Muscle of leg (tissue), 11 donors: ENCODE measurements around the gene RUFY3. TPM values are rescaled to one million over a fixed set of nuclear protein-coding genes. Genes with fewer than 3 reads are reported as not detected.
A peak's percentile ranks its signal among the peaks of the same experiment; 100 is the strongest.
"Not testable (repeated sequence)": the region's sequence is repeated elsewhere in the genome, so short reads cannot be mapped to it uniquely, and the experiment has no call there.

Experiments
- DNase-seq: peaks from one replicate; pipeline ENCODE4 v3.0.0; 2013
- H3K27ac ChIP-seq: one replicate; pipeline ENCODE4 v1.5.1; 2013; ENCODE audit warnings: mild to moderate bottlenecking, low read length, control low read depth
- H3K27me3 ChIP-seq: one replicate; pipeline ENCODE4 v1.6.1; 2013; ENCODE audit warnings: low read length; ENCODE audit not compliant: control insufficient read depth, insufficient read depth
- H3K36me3 ChIP-seq: one replicate; pipeline ENCODE4 v1.6.1; 2013; ENCODE audit warnings: low read length; ENCODE audit not compliant: control insufficient read depth, insufficient read depth
- H3K4me1 ChIP-seq: one replicate; pipeline ENCODE4 v1.6.1; 2013; ENCODE audit warnings: low read length; ENCODE audit not compliant: control insufficient read depth, insufficient read depth
- H3K4me3 ChIP-seq: one replicate; pipeline ENCODE4 v1.5.1; 2013; ENCODE audit warnings: low read length, control low read depth
- H3K9me3 ChIP-seq: replicated peaks from 2 replicates; pipeline ENCODE4 v1.6.1; 2013; ENCODE audit warnings: low read depth, low read length; ENCODE audit not compliant: control insufficient read depth
- WGBS: methylation state at CpG from one replicate; pipeline ENCODE4 v1.1.5; 2013; ENCODE audit warnings: missing lambda C conversion rate; ENCODE audit not compliant: insufficient coverage; 5-methylcytosine and 5-hydroxymethylcytosine counted together
- polyA plus RNA-seq, 8 donors: library from polyadenylated mRNA; unstranded; fragments of 120-200 nt; gene quantifications; one replicate each; pipeline versions ENCODE4 v1.2.1 to v1.2.3, GENCODE V29; 2013; ENCODE audit warnings: inconsistent platforms in 1 of 8, low replicate concordance in 1 of 8; ENCODE audit not compliant: insufficient read length in 8 of 8, insufficient read depth in 1 of 8
- total RNA-seq: library from RNA; stranded (reverse); fragments of 120-200 nt; gene quantifications from one replicate; pipeline ENCODE4 v1.2.4, GENCODE V29; 2013

The RUFY3 gene
- total and polyA plus RNA-seq, 9 donors = 47.7 to 102 (median 70.2) TPM

DNA sequence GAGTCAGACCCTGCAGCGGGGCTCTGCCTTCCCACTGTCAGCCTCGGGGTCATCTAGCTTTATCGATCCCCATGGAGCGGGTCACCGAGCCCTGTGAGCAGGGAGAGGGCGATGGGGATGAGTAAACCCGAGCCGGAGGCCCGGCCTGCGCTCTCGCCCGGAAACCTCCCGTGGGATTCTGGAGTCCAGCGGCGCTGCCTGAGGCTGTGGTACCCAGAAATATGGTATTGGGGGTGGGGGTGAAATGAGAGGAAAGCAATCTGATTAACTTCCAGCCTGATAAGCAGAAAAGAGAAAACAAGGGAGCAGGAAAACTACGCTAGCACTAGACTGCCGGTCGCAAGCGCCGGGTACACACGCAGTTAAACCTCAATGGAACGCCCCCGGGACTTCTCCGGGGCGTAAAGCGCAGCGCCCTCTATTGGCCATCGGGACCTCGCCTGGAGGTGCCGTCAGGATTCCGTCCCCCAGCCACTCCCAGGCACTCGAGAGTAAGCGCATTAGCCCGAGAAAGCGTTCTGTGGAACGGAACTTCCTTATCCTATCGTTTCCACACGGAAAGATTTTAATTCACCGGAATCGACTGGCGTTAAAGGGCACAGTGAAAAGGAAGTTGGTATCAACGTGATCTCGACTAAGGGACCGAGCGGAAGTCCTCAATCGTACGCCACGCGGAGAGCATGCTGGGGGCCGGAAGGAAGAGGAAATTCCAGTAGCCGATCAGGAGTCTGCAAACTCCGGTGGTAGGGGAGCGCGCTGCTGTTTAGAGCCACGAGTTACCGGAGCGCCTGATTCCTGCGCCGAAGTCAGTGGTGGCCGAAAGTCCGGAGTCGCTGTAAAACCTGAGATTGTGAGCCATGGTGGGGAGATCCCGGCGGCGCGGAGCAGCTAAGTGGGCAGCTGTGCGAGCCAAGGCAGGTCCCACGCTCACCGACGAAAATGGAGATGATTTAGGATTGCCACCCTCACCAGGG is 33.7 kb upstream of the RUFY3 start, which contains the start of gene UTP3:
TSS of gene UTP3 (plus strand) at position 712 of the 974 bp plus-strand sequence. CDS start at position 858, 146 bp downstream.
- DNase-seq = peak; percentile 100
- H3K27ac ChIP-seq = peak within 1 kb of the TSS; percentile 96
- H3K36me3 ChIP-seq = peaks cover 6% of the 10 kb centered on the region
- H3K4me1 ChIP-seq = peaks cover 10% of the 10 kb centered on the region
- H3K9me3 ChIP-seq = no peaks in the 10 kb centered on the region
- no peaks in the 10 kb centered on the region for H3K27me3 ChIP-seq
- WGBS = under 1% methylated on average over 49 of the region's 70 CpGs
- peak within 1 kb of the TSS; percentile 87 for H3K4me3 ChIP-seq

GRCh38 chr4:70688795-70689231 is 33.0 kb upstream of the RUFY3 start:
- DNase-seq = no peak
- H3K4me1 ChIP-seq = peaks cover 10% of the 10 kb centered on the region
- WGBS = under 1% methylated on average over 19 of the region's 19 CpGs
- no peaks in the 10 kb centered on the region for H3K9me3 ChIP-seq
- H3K36me3 ChIP-seq = peaks cover 6% of the 10 kb centered on the region
- peak overlapping the region; percentile 87 for H3K4me3 ChIP-seq
- no peaks in the 10 kb centered on the region for H3K27me3 ChIP-seq
- peak overlapping the region; percentile 96 for H3K27ac ChIP-seq

GRCh38 chr4:70691661-70692060 is 30.1 kb upstream of the RUFY3 start:
- H3K27ac ChIP-seq = no peak overlapping the region
- H3K9me3 ChIP-seq = no peaks in the 10 kb centered on the region
- no peaks in the 10 kb centered on the region for H3K27me3 ChIP-seq
- no peak overlapping the region for H3K4me3 ChIP-seq
- peaks cover 10% of the 10 kb centered on the region for H3K4me1 ChIP-seq
- no CpG with 5 or more reads among the region's 1 CpG for WGBS
- H3K36me3 ChIP-seq = peaks cover 6% of the 10 kb centered on the region
- peak; percentile 16 for DNase-seq

GRCh38 chr4:70694633-70695032 is 27.1 kb upstream of the RUFY3 start:
- WGBS = 100% methylated on average over 1 of the region's 7 CpGs
- DNase-seq, H3K4me3 ChIP-seq, H3K27ac ChIP-seq, H3K4me1 ChIP-seq, H3K36me3 ChIP-seq, H3K27me3 ChIP-seq, H3K9me3 ChIP-seq: not testable (repeated sequence)

DNA sequence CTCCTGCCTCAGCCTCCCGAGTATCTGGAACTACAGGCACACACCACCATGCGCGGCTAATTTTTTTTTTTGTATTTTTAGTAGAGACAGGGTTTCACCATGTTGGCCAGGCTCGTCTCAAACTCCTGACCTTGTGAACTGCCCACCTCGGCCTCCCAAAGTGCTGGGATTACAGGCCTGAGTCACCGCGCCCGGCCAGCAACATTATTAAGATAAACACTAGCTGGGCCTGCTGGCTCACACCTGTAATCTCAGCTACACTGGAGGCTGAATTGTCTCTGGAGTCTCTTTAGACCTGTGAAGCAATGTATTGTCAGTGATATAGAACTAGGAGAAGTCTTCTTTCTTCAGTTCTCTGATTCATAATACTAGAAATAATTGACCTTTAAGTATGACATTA is 23.3 kb upstream of the RUFY3 start:
- 84% methylated on average over 6 of the region's 8 CpGs for WGBS
- not testable (repeated sequence) for DNase-seq, H3K4me3 ChIP-seq, H3K4me1 ChIP-seq, H3K36me3 ChIP-seq, H3K9me3 ChIP-seq, H3K27me3 ChIP-seq, H3K27ac ChIP-seq

DNA sequence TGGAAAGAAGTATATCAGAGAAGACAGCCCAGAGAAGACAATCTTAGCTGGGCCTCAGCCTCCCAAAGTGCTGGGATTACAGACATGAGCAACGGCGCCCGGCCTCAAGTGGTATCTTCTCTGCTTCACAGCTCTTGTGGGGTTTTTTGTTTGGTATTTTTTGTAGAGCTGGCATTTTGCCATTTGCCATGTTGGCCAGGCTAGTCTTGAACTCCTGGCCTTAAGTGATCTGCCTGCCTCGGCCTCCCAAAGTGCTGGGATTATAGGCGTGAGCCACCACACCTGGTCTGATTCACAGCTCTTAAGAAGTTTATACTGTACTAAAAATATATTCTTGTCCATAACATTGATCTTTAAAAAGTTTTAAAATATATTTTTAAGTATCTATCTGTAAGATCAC is 21.1 kb upstream of the RUFY3 start:
- DNase-seq = no peak
- no peaks in the 10 kb centered on the region for H3K27me3 ChIP-seq
- H3K4me1 ChIP-seq = no peaks in the 10 kb centered on the region
- no peak overlapping the region for H3K27ac ChIP-seq
- H3K36me3 ChIP-seq = no peaks in the 10 kb centered on the region
- WGBS = 82% methylated on average over 3 of the region's 5 CpGs
- H3K4me3 ChIP-seq = no peak overlapping the region
- H3K9me3 ChIP-seq = no peaks in the 10 kb centered on the region

DNA sequence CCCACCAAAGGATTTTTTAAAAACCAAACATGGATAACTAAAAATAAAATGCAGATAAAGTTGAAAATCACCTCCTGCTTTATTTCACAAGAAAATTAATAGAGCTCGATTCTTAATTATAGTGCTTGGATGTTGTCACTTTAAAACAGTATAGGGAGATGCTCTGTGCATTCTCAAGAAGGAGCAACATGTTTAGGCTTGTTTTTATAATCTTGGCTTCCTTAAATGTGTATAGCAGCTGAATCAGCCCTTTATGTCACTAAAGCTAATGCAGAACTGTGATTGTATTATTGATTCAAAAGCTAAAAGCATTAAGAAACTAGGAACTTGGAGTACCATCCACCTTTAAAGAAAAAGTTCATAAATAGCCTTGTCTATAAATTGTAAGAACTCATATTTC is 20.5 kb upstream of the RUFY3 start:
- Histone ChIP-seq H3K9me3 (no peaks in the 10 kb centered on the region), H3K36me3 (no peaks in the 10 kb centered on the region), H3K27me3 (no peaks in the 10 kb centered on the region), H3K4me1 (peaks cover 2% of the 10 kb centered on the region), H3K27ac (no peak overlapping the region), H3K4me3 (no peak overlapping the region)
- no CpG with 5 or more reads among the region's 1 CpG for WGBS
- no peak for DNase-seq

DNA sequence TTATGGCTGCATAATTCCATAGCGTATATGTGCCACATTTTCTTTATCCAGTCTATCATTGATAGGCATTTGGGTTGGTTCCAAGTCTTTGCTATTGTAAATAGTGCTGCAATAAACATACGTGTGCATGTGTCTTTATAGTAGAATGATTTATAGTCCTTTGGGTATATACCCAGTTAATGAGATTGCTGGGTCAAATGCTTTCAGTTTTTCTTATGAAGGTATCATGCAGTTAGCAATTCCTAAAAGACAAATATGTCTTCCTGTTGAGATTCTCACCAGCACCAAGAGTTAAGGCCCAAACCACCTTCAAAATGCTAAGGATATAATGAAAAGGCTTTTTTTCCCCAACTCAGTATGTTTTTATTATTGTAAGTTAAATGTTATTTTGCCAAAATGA is 19.2 kb upstream of the RUFY3 start:
- H3K27ac ChIP-seq, H3K4me3 ChIP-seq: not testable (repeated sequence)

GRCh38 chr4:70703619-70704214 is 18.0 kb upstream of the RUFY3 start:
- DNase-seq = peak; percentile 24
- Histone ChIP-seq H3K4me3 (peak overlapping the region; percentile 73), H3K9me3 (no peaks in the 10 kb centered on the region), H3K27me3 (no peaks in the 10 kb centered on the region), H3K4me1 (peaks cover 6% of the 10 kb centered on the region), H3K27ac (peak overlapping the region; percentile 87), H3K36me3 (no peaks in the 10 kb centered on the region)
- WGBS = 8% methylated on average over 8 of the region's 11 CpGs

More for the DNA sequence above, 19.2 kb upstream of the RUFY3 start:
- not testable (repeated sequence) for H3K4me1 ChIP-seq, H3K9me3 ChIP-seq, H3K36me3 ChIP-seq, DNase-seq, H3K27me3 ChIP-seq
- WGBS = no CpG with 5 or more reads among the region's 2 CpGs

DNA sequence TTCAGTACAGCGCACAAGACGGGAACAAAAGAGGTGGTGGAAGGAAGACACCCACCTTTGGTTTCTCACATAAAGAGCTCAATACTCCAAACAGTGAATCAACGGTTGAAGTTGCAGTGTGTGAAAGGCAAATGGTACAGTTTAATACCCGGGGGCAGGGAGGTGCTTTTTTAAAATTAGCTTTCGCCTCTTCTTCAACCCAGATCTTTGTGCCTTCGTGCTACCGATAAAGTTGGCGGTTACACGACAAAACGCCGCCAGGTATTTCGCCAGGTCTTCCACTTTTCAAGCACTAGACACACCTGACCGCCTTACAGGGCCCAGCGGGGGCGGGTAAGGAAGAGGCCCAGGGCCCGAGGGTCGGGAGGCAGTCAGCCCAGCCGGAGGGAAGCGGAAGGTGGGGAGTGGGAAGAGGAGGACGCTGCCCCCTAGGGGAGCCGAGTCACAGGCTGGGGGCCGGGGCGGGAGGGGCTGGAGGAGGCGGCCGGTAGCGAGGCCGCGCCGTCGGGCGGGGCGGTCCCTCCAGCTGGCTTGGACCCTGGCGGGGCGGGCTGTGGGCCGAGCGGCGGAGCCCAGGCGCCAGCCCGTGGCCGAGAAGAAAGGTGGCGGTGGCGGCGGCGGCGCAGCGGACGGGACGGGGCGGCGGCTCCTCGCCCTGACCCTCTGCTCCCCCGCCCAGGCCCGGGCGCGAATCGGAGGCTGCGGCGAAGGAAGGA is 17.4 kb upstream of the RUFY3 start:
- H3K27me3 ChIP-seq = no peaks in the 10 kb centered on the region
- no peaks in the 10 kb centered on the region for H3K9me3 ChIP-seq
- H3K4me3 ChIP-seq = peak overlapping the region; percentile 73
- under 1% methylated on average over 51 of the region's 58 CpGs for WGBS
- peaks cover 6% of the 10 kb centered on the region for H3K4me1 ChIP-seq
- peak overlapping the region; percentile 94 for H3K27ac ChIP-seq
- peak; percentile 93 for DNase-seq
- H3K36me3 ChIP-seq = no peaks in the 10 kb centered on the region
